ENCODE results near the gene MRPL19.

The MRPL19 gene

DNA sequence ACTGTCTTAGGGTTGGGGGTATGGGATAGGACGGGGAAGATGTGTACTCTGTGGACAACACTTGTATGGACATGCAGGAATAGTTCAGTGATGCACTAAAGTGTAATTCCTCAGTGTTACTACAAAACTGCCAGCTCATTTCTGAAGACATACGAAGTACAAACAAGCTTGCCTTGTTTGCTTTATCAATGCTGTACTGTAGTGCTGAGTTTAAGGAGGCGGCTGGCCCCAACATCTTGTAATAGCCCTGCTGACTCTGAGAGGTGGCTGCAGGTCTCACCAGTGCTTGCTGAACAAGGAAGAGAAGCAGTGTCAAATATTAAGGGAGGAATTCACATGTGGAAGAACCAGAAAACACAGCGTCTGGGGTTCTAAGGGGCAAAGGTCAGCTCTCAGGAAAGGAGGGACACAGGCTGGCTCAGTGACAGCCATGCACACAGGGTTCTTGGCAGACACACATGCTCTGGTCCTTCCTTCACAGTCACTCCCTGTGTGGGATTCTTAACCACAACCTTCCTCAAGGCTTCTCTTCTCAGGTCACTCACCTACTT, 46.0 kb upstream of the MRPL19 start:
- Histone ChIP-seq H3K27ac (no peak overlapping the region), H3K4me2 (no peak overlapping the region), H3K79me2 (ENCODE audit: insufficient read depth, low read depth) (no peaks in the 10 kb centered on the region), H3K9ac (no peak overlapping the region), H2AFZ (ENCODE audit: low read depth) (no peak overlapping the region), H3K36me3 (ENCODE audit: insufficient read depth) (no peaks in the 10 kb centered on the region), H3K4me1 (ENCODE audit: low read depth, poor library complexity, severe bottlenecking) (no peaks in the 10 kb centered on the region), H3K4me3 (IDR thresholded peaks at IDR 0.05; ENCODE audit: insufficient read depth, low read depth, low read length) (no peak overlapping the region), H4K20me1 (ENCODE audit: insufficient read depth) (no peaks in the 10 kb centered on the region), H3K27me3 (ENCODE audit: insufficient read depth, low read depth) (no peaks in the 10 kb centered on the region)
- TF ChIP-seq, protein P1, sequence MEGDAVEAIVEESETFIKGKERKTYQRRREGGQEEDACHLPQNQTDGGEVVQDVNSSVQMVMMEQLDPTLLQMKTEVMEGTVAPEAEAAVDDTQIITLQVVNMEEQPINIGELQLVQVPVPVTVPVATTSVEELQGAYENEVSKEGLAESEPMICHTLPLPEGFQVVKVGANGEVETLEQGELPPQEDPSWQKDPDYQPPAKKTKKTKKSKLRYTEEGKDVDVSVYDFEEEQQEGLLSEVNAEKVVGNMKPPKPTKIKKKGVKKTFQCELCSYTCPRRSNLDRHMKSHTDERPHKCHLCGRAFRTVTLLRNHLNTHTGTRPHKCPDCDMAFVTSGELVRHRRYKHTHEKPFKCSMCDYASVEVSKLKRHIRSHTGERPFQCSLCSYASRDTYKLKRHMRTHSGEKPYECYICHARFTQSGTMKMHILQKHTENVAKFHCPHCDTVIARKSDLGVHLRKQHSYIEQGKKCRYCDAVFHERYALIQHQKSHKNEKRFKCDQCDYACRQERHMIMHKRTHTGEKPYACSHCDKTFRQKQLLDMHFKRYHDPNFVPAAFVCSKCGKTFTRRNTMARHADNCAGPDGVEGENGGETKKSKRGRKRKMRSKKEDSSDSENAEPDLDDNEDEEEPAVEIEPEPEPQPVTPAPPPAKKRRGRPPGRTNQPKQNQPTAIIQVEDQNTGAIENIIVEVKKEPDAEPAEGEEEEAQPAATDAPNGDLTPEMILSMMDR (conservative IDR thresholded peaks at IDR 0.05; ENCODE audit: low read depth, low read length): no peak

DNA sequence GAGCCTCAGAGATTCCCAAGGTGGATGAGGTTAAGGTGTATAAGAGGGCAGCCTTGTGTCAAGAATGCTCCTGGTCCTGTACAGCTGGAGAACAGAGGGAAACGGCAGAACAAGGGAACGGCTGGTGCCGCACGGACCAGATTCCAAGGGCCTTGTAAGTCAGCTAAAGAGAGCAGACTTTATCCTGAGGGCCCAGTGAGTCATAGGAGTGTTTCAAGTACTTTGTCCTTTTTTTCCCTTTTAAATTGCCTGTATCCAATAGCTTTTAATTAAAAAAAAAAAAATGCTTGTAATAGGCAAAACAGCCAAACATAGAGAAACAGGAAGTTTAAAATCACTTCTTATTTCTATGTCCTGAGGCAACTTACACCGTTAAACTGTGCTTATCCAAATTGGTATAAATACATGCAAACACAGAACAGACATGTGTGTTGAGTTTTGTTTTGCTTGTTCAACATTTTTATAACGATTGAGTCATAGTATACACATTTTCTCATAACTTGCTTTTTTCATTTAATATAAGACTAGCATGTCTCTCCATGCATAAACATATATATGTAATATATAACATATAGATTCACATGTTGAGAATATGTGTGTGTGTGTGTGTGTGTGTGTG, 43.8 kb upstream of the MRPL19 start:
- H2AFZ ChIP-seq (ENCODE audit: low read depth): no peak overlapping the region
- H4K20me1 ChIP-seq (ENCODE audit: insufficient read depth): no peaks in the 10 kb centered on the region
- TF ChIP-seq, protein P1 (conservative IDR thresholded peaks at IDR 0.05; ENCODE audit: low read depth, low read length): no peak
- H3K27ac ChIP-seq: no peak overlapping the region
- H3K4me2 ChIP-seq: no peak overlapping the region
- no peaks in the 10 kb centered on the region for H3K27me3 ChIP-seq (ENCODE audit: insufficient read depth, low read depth)
- no peak overlapping the region for H3K4me3 ChIP-seq (IDR thresholded peaks at IDR 0.05; ENCODE audit: insufficient read depth, low read depth, low read length)
- H3K4me1 ChIP-seq (ENCODE audit: low read depth, poor library complexity, severe bottlenecking): no peaks in the 10 kb centered on the region
- H3K79me2 ChIP-seq (ENCODE audit: insufficient read depth, low read depth): no peaks in the 10 kb centered on the region
- H3K36me3 ChIP-seq (ENCODE audit: insufficient read depth): no peaks in the 10 kb centered on the region
- H3K9ac ChIP-seq: no peak overlapping the region

DNA sequence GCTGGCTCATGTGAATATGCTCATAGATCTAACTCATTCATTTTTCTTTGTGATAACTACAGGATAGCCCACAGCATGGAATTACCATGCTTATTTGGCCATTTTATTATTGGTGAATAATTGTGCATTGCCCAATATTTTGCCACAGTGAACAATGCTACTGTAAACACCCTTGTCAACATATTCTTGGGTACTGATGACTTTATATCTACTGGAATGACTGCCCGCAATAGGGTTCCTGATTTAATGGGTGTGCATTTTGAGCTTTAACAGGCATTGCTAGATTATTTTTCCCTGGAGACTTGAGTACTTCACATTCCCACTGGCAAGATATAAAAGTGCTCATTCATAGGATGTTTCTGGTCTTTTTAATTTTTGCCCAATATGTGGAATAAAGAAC, 43.1 kb upstream of the MRPL19 start:
- Histone ChIP-seq H3K4me2 (no peak overlapping the region), H4K20me1 (ENCODE audit: insufficient read depth) (no peaks in the 10 kb centered on the region), H3K36me3 (ENCODE audit: insufficient read depth) (no peaks in the 10 kb centered on the region), H2AFZ (ENCODE audit: low read depth) (no peak overlapping the region), H3K27ac (no peak overlapping the region), H3K9ac (no peak overlapping the region), H3K4me3 (IDR thresholded peaks at IDR 0.05; ENCODE audit: insufficient read depth, low read depth, low read length) (no peak overlapping the region), H3K79me2 (ENCODE audit: insufficient read depth, low read depth) (no peaks in the 10 kb centered on the region), H3K4me1 (ENCODE audit: low read depth, poor library complexity, severe bottlenecking) (no peaks in the 10 kb centered on the region), H3K27me3 (ENCODE audit: insufficient read depth, low read depth) (no peaks in the 10 kb centered on the region)
- TF ChIP-seq, protein P1 (conservative IDR thresholded peaks at IDR 0.05; ENCODE audit: low read depth, low read length): no peak

DNA sequence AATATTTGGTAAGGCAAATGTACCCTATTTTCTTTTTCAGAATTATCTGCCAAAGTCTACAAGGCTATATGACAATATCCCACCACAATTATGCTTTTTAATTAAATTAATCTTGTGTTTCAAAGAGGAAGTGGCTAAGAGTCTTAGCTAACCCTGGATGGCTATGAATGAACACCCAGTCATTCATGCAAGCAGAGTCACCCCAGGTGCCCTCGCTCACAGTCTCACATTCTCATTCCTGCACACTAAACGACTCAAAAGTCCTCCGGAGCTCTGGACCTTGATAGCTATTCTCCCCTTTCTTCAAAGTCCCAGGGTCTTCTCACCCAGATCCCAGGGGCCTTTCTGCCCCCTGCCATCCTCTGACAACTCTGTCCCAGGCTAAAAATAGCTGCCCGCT, 42.1 kb upstream of the MRPL19 start:
- TF ChIP-seq, protein P1 (conservative IDR thresholded peaks at IDR 0.05; ENCODE audit: low read depth, low read length): no peak
- no peak overlapping the region for H3K4me2 ChIP-seq
- H2AFZ ChIP-seq (ENCODE audit: low read depth): no peak overlapping the region
- H3K4me3 ChIP-seq (IDR thresholded peaks at IDR 0.05; ENCODE audit: insufficient read depth, low read depth, low read length): no peak overlapping the region
- H3K27ac ChIP-seq: no peak overlapping the region
- H3K36me3 ChIP-seq (ENCODE audit: insufficient read depth): no peaks in the 10 kb centered on the region
- no peak overlapping the region for H3K9ac ChIP-seq
- no peaks in the 10 kb centered on the region for H3K27me3 ChIP-seq (ENCODE audit: insufficient read depth, low read depth)
- H3K79me2 ChIP-seq (ENCODE audit: insufficient read depth, low read depth): no peaks in the 10 kb centered on the region
- H4K20me1 ChIP-seq (ENCODE audit: insufficient read depth): no peaks in the 10 kb centered on the region
- H3K4me1 ChIP-seq (ENCODE audit: low read depth, poor library complexity, severe bottlenecking): no peaks in the 10 kb centered on the region
